GM23338 (cell line): ENCODE data around the gene PARL.

Experiments
- CREB1 ChIP-seq: fragments of 250-450 bp; sonication (Bioruptor Pico); IDR thresholded peaks from 2 replicates; pipeline ENCODE4 v1.5.0; 2020; ENCODE audit warnings: low read depth, mild to moderate bottlenecking, moderate library complexity
- EZH2 ChIP-seq: fragments of 200-600 bp; sonication (generic); IDR thresholded peaks from one replicate; pipeline ENCODE4 v1.8.0; 2017; ENCODE audit warnings: antibody characterized with exemption, mild to moderate bottlenecking, low read depth; ENCODE audit not compliant: unreplicated experiment
- EZH2phosphoT487 ChIP-seq: fragments of 200-600 bp; sonication (generic); IDR thresholded peaks from one replicate; pipeline ENCODE4 v1.8.1; 2018; ENCODE audit warnings: antibody characterized with exemption; ENCODE audit not compliant: unreplicated experiment
- JUNB ChIP-seq: IDR thresholded peaks from one replicate; pipeline ENCODE4 v1.6.1; 2016; ENCODE audit warnings: antibody characterized with exemption; ENCODE audit not compliant: unreplicated experiment
- NANOG ChIP-seq: IDR thresholded peaks from 2 replicates; pipeline ENCODE4 v1.6.1; 2016; ENCODE audit warnings: antibody characterized with exemption, borderline replicate concordance
- POLR2AphosphoS5 ChIP-seq: IDR thresholded peaks from 2 replicates; pipeline ENCODE4 v1.6.1; 2016; ENCODE audit warnings: antibody characterized with exemption, low read depth
- ZNF114 ChIP-seq: fragments of 250-450 bp; sonication (Bioruptor Pico); IDR thresholded peaks from 2 replicates; pipeline ENCODE4 v1.5.0; 2020; ENCODE audit warnings: mild to moderate bottlenecking, moderate library complexity
- ZNF331 ChIP-seq: fragments of 250-450 bp; sonication (Bioruptor Pico); IDR thresholded peaks from 2 replicates; pipeline ENCODE4 v1.5.0; 2020; ENCODE audit warnings: low read depth, mild to moderate bottlenecking, moderate library complexity
- TF ChIP-seq, protein P1 (sequence below), 2 experiments: fragments of 200-600 bp in 1 of 2; sonication (generic) in 1 of 2; conservative IDR thresholded peaks; 2 replicates each; pipeline versions ENCODE4 v1.5.1 to v1.6.1; 2016 to 2017; ENCODE audit warnings: antibody characterized with exemption in 2 of 2, low read depth in 2 of 2, mild to moderate bottlenecking in 2 of 2, moderate library complexity in 1 of 2
- TF ChIP-seq, protein P2 (sequence below): IDR thresholded peaks from one replicate; pipeline ENCODE4 v1.6.1; 2018; ENCODE audit warnings: antibody characterized with exemption; ENCODE audit not compliant: unreplicated experiment
- TF ChIP-seq, protein P3 (sequence below): IDR thresholded peaks from 2 replicates; pipeline ENCODE4 v1.6.1; 2016; ENCODE audit warnings: antibody characterized with exemption

DNA sequence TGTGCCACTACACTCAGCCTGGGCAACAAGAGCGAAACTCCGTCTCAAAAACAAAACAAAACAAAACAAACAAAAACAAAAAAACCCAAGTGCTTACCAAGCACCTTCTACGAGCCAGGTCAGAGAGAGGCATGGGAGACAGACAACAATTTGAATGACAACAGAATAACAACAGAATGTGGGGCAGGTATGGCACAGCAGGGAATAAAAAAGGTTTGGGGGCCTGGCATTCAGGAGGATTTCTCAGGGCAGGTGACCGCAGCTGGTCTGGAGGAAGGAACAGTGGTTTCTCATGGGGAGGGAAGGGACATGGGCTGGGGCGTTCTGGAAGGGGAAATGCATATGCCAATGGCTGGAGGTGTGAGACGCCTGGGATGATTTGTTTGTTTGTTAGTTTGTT, 22.5 kb upstream of the PARL start:
- TF ChIP-seq, protein P1, sequence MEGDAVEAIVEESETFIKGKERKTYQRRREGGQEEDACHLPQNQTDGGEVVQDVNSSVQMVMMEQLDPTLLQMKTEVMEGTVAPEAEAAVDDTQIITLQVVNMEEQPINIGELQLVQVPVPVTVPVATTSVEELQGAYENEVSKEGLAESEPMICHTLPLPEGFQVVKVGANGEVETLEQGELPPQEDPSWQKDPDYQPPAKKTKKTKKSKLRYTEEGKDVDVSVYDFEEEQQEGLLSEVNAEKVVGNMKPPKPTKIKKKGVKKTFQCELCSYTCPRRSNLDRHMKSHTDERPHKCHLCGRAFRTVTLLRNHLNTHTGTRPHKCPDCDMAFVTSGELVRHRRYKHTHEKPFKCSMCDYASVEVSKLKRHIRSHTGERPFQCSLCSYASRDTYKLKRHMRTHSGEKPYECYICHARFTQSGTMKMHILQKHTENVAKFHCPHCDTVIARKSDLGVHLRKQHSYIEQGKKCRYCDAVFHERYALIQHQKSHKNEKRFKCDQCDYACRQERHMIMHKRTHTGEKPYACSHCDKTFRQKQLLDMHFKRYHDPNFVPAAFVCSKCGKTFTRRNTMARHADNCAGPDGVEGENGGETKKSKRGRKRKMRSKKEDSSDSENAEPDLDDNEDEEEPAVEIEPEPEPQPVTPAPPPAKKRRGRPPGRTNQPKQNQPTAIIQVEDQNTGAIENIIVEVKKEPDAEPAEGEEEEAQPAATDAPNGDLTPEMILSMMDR (conservative IDR thresholded peaks at IDR 0.05; ENCODE audit: low read depth in 2 of 2): no peak
- TF ChIP-seq EZH2: no peak
- no peak for TF ChIP-seq CREB1
- no peak for TF ChIP-seq POLR2AphosphoS5
- no peak for TF ChIP-seq ZNF331 (CRISPR knock-in tag)
- TF ChIP-seq NANOG: no peak
- TF ChIP-seq, protein P2, sequence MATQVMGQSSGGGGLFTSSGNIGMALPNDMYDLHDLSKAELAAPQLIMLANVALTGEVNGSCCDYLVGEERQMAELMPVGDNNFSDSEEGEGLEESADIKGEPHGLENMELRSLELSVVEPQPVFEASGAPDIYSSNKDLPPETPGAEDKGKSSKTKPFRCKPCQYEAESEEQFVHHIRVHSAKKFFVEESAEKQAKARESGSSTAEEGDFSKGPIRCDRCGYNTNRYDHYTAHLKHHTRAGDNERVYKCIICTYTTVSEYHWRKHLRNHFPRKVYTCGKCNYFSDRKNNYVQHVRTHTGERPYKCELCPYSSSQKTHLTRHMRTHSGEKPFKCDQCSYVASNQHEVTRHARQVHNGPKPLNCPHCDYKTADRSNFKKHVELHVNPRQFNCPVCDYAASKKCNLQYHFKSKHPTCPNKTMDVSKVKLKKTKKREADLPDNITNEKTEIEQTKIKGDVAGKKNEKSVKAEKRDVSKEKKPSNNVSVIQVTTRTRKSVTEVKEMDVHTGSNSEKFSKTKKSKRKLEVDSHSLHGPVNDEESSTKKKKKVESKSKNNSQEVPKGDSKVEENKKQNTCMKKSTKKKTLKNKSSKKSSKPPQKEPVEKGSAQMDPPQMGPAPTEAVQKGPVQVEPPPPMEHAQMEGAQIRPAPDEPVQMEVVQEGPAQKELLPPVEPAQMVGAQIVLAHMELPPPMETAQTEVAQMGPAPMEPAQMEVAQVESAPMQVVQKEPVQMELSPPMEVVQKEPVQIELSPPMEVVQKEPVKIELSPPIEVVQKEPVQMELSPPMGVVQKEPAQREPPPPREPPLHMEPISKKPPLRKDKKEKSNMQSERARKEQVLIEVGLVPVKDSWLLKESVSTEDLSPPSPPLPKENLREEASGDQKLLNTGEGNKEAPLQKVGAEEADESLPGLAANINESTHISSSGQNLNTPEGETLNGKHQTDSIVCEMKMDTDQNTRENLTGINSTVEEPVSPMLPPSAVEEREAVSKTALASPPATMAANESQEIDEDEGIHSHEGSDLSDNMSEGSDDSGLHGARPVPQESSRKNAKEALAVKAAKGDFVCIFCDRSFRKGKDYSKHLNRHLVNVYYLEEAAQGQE: no peak
- TF ChIP-seq EZH2phosphoT487: no peak
- TF ChIP-seq ZNF114 (CRISPR knock-in tag): no peak
- TF ChIP-seq JUNB: no peak
- TF ChIP-seq, protein P3, sequence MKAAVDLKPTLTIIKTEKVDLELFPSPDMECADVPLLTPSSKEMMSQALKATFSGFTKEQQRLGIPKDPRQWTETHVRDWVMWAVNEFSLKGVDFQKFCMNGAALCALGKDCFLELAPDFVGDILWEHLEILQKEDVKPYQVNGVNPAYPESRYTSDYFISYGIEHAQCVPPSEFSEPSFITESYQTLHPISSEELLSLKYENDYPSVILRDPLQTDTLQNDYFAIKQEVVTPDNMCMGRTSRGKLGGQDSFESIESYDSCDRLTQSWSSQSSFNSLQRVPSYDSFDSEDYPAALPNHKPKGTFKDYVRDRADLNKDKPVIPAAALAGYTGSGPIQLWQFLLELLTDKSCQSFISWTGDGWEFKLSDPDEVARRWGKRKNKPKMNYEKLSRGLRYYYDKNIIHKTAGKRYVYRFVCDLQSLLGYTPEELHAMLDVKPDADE: no peak
